Raji (cell line): Measurements from ENCODE around the gene ALOX12B.

ENCODE experiments used
- POLR2A ChIP-seq: IDR thresholded peaks from 2 replicates; pipeline ENCODE4 v1.6.1; 2011; ENCODE audit warnings: low read depth, low read length, control low read depth; ENCODE audit not compliant: insufficient read depth

ALOX12B gene

DNA sequence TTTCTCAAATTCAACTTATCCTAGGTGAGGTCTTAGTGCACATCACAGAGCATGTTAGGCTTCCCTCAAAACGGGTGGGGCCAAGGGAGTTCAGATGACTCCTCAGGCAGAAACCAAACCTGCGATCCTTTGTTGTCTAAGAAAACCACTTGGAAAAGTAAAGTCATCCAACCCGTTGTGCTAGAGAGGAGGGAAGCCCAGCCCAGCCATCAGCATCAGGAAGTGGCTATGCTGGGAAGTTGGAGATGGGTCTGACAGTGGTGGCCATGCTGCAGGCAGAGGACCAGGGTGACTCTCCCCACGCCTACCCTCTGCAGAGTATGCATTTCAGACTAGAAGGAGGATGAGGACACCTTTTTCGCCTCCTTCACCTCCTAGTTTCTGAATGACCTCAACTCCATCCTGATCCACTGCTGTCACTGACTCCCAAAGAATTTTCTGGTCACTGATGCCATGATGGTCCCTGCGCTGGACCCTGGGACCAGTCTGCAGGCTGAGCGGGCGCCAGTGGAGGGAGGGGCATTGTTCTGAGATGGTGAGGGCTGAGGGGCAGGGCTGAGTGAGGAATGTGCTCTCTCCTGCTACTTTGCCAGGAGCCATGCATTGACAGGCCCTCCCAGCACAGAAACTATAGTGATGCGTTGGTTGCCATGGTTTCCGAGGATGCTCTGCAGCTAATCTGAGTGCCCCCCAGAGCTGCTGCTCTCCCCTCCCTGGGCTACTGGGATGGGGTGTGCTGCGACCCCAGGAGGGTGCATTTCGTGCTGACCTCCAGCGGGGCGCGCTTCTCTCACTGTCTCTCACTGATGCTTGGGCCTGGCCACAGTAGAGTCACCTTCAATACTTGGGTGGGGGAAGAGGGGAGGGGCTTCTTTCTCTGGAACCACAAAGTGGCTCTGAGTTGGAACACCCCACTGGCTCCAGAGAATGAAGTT lies 20.4 kb downstream of the ALOX12B start:
- no peak for TF ChIP-seq POLR2A

DNA sequence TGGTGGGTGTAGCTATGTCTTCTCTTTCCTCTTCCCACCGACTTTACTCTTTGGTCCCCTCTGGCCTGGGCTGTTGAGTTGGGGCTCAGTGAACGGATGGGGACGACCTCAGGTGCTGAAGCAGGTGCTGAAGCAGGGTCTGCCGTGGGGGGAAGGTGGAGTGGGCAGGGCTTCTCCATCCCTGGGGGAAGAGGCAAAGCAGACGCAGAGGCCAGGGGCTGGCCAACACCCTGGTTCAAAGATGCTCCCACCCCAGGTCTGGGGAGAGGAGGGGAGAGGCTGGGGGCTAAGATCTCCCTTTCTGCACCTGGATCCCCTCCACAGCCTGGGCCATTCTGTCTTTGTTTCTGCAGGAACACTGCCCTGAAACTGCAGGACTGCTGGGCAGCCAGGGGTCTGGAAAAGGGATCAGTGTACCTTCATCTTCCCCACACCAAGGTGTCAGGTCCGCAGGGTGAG lies 22.9 kb downstream of the ALOX12B start:
- TF ChIP-seq POLR2A = no peak

DNA sequence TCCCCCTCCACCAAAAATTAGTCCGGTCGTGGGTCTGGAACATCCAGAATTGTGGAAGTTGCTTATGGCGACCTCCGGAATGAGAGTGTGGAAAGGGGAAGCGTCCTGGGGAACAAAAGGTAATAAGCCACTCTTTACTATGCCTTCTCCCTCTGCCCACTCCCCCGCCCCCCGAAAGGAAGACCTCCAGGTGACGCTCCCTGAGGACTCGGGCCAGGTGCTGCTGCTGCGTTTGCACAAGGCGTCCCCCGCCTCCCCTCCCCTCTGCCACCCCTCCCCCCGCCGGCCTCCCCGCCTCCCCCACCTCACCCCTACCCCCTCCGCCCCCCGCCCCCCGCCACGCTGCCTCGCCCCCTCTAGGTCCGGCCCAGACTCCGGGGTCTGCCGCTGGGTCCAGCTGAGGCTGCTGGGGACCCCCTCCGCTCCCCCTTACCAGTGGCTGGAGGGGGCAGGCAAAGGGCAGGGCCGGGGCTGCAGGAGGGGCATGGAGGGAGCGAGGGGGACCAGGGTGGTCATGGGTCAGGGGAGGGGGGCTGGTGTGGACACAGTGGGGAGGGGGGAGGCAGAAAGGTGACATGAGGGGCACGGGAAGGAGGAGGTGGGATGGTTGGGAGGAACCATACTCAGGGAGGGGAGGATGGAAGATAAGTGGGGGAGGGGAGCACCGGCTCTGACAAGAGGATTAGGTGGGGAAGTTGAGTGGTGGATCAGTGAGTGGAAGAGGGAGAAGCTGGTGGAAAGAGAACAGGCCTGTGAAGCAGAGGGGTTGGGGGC lies 23.6 kb downstream of the ALOX12B start:
- no peak for TF ChIP-seq POLR2A

DNA sequence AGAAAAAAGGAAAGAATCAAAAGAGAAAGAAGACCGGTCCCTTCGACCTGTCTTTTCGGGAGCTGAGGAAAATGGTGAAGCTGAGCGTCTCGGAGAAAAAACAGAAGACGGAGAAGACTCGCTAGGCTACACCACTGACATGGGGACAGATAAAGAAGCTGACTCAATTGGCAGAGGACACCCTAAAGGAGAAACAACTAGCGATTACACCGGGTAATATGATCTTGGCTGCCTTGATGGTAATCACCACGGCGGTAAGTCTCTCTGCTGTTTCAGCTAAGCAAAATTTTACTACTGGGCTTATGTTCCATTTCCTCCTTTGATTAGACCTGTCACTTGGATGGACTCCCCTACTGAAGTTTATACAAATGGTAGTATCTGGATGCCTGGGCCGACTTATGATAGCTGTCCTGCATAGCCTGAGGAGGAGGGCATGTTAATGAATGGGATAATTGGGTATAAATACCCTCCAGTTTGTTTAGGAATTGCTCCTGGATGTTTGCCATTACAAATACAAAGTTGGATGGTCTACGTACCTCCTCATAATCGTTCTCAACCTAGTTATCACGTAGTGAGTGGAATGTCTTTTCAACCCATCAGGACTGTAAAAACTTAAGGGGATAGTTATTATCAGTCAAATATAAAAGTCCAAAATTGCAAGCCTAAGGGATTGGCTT lies 24.6 kb downstream of the ALOX12B start:
- TF ChIP-seq POLR2A = no peak

DNA sequence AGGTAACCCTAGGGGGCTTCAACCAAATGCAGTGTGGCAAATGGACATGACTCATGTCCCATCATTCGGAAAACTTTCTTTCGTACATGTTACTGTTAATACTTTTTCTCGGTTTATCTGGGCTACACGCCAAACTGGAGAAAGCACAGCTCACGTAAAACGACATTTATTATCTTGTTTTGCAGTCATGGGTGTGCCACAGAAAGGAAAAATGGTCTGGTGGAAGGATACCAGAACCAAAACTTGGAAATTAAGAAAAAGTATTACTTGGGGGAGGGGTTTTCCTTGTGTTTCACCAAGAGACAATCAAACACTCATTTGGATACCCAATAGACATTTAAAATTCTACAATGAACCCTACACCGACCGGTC lies 25.1 kb downstream of the ALOX12B start:
- TF ChIP-seq POLR2A = no peak

DNA sequence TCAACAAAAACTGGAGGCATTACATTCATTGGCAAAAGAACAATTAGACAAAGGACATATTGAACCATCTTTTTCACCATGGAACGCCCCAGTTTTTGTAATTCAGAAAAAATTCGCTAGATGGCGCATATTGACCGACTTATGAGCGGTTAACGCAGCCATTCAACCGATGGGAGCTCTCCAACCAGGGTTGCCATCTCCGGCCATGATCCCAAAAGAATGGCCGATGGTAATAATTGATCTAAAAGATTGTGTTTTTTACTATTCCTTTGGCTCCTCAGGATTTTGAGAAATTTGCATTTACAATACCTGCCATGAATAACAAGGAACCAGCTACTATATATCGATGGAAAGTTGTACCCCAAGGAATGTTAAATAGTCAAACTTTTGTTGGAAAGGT lies 27.2 kb downstream of the ALOX12B start:
- TF ChIP-seq POLR2A = no peak

DNA sequence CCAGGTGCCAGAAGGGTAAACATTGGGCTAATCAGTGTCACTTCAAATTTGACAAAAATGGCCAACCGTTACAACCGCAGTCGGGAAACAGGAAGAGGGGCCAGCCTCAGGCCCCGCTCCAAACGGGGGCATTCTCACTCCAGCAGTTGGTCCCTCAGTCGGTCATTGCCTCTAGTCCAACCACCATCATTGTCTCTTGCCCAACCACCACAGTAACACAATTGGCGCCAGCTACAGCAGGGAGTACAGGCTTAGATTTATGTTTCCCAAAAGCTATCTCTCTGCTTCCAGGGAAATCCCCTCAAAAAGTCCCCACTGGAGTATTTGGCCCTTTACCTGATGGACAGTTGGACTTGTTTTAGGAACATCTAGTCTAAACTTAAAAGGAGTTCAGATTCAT lies 28.4 kb downstream of the ALOX12B start:
- no peak for TF ChIP-seq POLR2A

DNA sequence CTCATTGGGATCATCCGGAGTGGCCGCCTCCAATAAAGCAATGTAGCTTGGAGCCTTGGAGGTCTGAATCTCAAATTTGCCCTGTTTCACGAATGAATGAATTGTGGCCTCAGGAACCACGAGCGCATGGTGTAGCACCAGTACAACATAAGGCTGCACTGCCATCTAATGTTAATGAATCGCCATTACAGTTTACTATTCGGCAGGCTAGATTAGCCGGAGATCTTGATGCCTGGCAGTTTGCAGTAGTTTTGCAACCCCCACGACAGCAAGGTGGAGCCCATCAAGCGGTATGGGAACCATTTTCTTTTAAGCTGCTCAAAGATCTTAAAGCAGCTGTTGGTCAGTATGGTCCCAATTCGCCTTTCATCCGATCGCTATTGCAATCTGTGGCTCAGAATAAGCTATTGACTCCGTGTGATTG lies 29.8 kb downstream of the ALOX12B start:
- TF ChIP-seq POLR2A = no peak

DNA sequence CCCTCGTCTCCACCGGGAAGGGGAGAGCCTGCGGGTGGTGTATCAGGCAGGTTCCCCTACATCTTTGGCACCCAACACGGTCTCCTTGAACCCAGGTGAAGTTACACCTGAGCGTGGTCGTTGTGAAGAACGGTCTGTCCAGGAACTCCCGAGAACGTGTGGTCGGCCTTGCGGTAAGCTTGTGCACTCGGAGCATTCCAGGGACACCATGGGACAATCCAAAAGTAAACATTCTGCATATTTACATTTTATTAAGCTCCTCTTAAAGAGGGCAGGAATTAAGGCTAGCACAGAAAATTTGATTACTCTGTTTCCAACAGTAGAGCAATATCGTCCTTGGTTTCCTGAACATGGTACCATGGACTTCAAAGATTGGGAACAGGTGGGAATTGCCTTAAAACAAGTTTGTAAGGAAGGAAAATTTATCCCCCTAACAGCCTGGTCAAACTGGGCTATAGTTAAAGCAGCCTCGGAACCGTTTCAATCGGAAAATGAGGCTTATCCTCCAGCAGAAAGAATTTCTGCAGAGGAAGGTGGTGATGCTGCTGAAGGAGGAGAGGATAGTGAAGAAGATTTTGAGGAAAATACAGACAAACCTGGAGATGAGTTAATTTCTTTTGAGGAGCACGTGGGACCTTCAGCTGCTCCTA lies 30.4 kb downstream of the ALOX12B start:
- TF ChIP-seq POLR2A = no peak

DNA sequence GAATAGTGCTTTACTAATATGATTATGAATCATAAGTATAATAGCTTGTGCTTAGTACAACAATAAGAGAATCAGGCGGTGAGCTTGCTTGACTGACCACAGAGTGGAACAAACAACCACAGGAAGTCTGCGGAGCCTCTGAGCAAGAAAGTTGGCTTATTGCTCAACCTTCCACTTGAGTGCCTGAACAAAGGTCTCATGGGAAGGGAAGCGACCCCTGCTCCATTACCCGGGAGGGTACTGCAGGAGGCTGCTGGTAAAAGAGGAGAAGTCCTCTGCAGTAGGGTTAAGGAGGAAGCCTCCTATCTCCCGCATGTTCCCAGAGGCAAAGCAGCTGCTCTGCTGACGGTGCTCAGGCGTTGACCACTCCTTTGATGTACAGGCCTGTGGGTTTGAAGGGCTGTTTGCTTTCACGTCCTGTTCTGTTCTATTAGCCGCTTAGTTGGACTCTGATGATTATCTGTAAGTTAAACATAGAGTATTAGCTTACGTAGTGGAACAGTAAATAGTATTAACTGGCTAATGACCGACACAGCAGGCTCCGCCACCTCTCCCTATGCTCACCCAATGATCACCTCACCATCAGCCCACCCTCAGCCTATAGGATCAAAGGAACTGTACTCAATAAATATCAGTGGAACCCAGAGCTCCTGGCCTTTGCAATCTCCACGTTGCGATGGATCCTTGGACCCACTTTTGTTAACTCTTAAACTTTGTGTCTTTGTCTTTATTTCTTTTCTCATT lies 31.1 kb downstream of the ALOX12B start:
- no peak for TF ChIP-seq POLR2A

DNA sequence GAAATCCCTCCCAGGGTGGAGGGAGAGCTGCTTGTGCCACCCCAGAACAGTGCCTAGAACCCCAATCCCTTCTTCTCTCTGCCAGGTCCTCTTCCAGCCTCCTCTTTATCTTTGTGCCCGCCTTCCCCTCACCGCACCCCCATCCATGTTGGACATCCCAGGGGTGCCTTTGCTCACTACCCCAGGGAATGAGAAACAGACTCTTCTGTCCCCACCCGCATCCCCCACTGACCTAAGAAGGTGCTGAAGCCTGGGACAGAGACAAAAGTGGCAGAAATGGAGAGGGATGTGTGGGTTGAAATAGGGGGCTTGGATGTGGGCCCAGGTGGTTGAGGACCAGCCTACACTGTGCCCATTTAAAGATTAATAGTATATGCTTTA lies 31.7 kb downstream of the ALOX12B start:
- TF ChIP-seq POLR2A = no peak

DNA sequence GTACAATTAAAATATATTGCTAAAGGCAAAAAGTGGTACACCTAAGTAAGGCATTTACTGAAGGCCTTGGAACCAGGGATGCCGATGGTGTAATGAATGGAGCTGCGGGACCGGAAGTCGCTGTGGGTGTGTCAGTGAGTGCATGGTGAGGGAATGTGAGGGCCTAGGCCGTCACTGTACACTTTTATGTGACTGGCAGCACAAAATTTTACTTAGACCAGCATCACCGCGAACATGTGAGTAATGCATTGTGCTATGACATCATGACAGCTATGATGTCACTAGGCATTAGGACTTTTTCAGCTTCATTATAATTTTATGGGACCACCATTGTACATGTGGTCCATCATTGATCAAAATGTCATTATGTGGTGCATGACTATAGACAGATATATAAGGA lies 33.9 kb downstream of the ALOX12B start:
- no peak for TF ChIP-seq POLR2A

DNA sequence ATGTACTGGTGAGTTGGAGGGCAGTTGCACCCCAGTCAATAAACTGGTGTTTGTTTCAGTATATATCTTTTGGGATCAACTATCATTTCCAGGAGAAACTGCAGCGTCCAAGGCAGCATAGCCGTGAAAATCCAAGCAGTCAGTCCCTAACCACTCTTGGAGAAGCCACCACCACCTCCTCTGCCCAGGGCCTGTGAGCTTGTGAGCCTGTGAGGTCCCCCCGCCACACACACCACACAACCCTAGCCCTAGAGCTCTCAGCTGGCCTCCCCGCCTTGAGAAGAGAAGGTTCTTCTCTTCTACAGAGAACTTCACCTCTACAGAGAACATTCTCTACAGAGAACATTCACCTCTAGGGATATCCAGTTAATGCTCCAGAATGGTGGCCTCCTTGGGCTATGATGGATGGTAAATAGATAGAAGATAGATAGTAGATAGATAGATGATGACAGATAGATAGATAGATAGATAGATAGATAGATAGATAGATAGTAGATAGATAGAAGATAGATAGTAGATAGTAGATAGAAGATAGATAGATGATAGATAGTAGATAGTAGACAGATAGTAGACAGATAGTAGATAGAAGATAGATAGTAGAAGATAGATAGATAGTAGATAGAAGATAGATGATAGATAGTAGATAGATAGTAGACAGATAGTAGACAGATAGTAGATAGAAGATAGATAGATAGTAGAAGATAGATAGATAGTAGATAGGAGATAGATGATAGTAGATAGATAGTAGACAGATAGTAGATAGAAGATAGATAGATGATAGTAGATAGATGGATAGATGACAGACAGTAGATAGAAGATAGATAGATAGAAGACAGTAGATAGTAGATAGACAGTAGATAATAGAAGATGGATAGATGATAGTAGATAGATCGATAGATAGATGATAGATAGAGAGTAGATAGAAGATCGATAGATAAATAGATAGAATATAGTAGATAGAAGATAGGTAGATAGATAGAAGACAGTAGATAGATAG lies 35.0 kb downstream of the ALOX12B start:
- no peak for TF ChIP-seq POLR2A
